ENCODE results near the gene PELO.

- TF ChIP-seq CTCF (IDR thresholded peaks at IDR 0.05) (no peak), POLR2A (IDR thresholded peaks at IDR 0.05) (no peak)
Measured at GRCh38 chr5:52796031-52796430, 8.3 kb downstream of the PELO start.

Data from testis (tissue), 2 donors.